ENCODE data around the gene HOXD8. TPM values are rescaled to one million over a fixed set of nuclear protein-coding genes. Genes with fewer than 3 reads are reported as not detected.

Gene HOXD8
- total and polyA plus RNA-seq, 9 of the 15 experiments (the other 6 are each of a cell fraction or from before 2014, with no cell fraction given): 0.04 to 0.15 TPM; not detected in 7

DNA sequence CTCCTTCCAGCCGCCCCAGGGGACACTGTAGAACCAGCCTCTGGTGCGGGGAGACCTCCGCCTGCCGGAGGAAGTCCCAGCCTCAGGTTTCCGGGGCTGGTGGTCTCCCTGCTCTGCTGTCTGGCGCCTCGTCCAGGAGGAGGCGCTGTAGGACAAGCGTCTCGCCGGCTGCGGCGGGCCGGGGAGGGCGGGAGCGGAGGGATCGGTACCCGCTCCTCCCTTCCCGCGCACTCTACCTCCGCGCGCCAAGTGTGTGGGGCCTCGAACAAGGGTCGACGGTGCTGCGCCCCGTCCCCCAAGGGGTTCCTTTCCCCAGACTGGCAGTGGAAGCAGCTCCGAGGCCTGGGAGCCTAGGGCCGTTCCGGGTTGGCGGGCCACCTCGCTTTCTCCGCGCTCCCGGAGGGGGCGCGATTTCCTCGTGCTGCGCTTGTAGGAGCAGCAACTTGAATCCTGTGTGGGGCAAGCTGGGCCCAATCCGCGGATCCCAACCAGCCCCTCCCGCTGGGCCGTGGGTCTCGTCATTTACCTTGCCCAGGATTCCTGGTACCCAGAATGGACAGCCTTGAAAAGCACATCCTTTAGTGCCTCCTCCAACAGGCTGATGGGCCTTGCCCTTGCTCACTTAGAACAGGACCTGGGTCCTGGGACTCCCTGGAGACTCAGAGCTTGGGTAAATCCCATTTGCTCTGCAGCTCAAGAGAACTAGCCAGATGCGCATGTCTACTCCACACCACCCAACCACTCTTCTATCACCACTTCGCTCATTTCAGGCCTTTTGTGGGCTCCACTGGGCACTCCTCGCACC lies 11.2 kb downstream of the HOXD8 start (continued):
- TF ChIP-seq, protein P1, sequence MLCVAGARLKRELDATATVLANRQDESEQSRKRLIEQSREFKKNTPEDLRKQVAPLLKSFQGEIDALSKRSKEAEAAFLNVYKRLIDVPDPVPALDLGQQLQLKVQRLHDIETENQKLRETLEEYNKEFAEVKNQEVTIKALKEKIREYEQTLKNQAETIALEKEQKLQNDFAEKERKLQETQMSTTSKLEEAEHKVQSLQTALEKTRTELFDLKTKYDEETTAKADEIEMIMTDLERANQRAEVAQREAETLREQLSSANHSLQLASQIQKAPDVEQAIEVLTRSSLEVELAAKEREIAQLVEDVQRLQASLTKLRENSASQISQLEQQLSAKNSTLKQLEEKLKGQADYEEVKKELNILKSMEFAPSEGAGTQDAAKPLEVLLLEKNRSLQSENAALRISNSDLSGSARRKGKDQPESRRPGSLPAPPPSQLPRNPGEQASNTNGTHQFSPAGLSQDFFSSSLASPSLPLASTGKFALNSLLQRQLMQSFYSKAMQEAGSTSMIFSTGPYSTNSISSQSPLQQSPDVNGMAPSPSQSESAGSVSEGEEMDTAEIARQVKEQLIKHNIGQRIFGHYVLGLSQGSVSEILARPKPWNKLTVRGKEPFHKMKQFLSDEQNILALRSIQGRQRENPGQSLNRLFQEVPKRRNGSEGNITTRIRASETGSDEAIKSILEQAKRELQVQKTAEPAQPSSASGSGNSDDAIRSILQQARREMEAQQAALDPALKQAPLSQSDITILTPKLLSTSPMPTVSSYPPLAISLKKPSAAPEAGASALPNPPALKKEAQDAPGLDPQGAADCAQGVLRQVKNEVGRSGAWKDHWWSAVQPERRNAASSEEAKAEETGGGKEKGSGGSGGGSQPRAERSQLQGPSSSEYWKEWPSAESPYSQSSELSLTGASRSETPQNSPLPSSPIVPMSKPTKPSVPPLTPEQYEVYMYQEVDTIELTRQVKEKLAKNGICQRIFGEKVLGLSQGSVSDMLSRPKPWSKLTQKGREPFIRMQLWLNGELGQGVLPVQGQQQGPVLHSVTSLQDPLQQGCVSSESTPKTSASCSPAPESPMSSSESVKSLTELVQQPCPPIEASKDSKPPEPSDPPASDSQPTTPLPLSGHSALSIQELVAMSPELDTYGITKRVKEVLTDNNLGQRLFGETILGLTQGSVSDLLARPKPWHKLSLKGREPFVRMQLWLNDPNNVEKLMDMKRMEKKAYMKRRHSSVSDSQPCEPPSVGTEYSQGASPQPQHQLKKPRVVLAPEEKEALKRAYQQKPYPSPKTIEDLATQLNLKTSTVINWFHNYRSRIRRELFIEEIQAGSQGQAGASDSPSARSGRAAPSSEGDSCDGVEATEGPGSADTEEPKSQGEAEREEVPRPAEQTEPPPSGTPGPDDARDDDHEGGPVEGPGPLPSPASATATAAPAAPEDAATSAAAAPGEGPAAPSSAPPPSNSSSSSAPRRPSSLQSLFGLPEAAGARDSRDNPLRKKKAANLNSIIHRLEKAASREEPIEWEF (CRISPR knock-in tag; IDR thresholded peaks at IDR 0.05): no peak
- TF ChIP-seq PHF20 (IDR thresholded peaks at IDR 0.05; ENCODE audit: partially characterized antibody) (peak; percentile 27), MAZ (CRISPR knock-in tag; conservative IDR thresholded peaks at IDR 0.05 in 1 of 2, IDR thresholded peaks at IDR 0.05 in 1 of 2) (peak; percentile 97 to 98), SMAD4 (CRISPR knock-in tag; conservative IDR thresholded peaks at IDR 0.05) (peak; percentile 68)
- TF ChIP-seq, protein P2, sequence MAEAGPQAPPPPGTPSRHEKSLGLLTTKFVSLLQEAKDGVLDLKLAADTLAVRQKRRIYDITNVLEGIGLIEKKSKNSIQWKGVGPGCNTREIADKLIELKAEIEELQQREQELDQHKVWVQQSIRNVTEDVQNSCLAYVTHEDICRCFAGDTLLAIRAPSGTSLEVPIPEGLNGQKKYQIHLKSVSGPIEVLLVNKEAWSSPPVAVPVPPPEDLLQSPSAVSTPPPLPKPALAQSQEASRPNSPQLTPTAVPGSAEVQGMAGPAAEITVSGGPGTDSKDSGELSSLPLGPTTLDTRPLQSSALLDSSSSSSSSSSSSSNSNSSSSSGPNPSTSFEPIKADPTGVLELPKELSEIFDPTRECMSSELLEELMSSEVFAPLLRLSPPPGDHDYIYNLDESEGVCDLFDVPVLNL (CRISPR knock-in tag; IDR thresholded peaks at IDR 0.05; ENCODE audit: low read depth): 0 out of 2 replicates have a peak, but pooled peaks have one; percentile 21
- TF ChIP-seq, protein P3, sequence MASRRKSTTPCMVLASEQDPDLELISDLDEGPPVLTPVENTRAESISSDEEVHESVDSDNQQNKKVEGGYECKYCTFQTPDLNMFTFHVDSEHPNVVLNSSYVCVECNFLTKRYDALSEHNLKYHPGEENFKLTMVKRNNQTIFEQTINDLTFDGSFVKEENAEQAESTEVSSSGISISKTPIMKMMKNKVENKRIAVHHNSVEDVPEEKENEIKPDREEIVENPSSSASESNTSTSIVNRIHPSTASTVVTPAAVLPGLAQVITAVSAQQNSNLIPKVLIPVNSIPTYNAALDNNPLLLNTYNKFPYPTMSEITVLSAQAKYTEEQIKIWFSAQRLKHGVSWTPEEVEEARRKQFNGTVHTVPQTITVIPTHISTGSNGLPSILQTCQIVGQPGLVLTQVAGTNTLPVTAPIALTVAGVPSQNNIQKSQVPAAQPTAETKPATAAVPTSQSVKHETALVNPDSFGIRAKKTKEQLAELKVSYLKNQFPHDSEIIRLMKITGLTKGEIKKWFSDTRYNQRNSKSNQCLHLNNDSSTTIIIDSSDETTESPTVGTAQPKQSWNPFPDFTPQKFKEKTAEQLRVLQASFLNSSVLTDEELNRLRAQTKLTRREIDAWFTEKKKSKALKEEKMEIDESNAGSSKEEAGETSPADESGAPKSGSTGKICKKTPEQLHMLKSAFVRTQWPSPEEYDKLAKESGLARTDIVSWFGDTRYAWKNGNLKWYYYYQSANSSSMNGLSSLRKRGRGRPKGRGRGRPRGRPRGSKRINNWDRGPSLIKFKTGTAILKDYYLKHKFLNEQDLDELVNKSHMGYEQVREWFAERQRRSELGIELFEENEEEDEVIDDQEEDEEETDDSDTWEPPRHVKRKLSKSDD (conservative IDR thresholded peaks at IDR 0.05; ENCODE audit: low read length): 0 out of 2 replicates have a peak, but pooled peaks have one; percentile 22
- TF ChIP-seq, protein P4, sequence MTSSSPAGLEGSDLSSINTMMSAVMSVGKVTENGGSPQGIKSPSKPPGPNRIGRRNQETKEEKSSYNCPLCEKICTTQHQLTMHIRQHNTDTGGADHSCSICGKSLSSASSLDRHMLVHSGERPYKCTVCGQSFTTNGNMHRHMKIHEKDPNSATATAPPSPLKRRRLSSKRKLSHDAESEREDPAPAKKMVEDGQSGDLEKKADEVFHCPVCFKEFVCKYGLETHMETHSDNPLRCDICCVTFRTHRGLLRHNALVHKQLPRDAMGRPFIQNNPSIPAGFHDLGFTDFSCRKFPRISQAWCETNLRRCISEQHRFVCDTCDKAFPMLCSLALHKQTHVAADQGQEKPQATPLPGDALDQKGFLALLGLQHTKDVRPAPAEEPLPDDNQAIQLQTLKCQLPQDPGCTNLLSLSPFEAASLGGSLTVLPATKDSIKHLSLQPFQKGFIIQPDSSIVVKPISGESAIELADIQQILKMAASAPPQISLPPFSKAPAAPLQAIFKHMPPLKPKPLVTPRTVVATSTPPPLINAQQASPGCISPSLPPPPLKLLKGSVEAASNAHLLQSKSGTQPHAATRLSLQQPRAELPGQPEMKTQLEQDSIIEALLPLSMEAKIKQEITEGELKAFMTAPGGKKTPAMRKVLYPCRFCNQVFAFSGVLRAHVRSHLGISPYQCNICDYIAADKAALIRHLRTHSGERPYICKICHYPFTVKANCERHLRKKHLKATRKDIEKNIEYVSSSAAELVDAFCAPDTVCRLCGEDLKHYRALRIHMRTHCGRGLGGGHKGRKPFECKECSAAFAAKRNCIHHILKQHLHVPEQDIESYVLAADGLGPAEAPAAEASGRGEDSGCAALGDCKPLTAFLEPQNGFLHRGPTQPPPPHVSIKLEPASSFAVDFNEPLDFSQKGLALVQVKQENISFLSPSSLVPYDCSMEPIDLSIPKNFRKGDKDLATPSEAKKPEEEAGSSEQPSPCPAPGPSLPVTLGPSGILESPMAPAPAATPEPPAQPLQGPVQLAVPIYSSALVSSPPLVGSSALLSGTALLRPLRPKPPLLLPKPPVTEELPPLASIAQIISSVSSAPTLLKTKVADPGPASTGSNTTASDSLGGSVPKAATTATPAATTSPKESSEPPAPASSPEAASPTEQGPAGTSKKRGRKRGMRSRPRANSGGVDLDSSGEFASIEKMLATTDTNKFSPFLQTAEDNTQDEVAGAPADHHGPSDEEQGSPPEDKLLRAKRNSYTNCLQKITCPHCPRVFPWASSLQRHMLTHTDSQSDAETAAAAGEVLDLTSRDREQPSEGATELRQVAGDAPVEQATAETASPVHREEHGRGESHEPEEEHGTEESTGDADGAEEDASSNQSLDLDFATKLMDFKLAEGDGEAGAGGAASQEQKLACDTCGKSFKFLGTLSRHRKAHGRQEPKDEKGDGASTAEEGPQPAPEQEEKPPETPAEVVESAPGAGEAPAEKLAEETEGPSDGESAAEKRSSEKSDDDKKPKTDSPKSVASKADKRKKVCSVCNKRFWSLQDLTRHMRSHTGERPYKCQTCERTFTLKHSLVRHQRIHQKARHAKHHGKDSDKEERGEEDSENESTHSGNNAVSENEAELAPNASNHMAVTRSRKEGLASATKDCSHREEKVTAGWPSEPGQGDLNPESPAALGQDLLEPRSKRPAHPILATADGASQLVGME (CRISPR knock-in tag; IDR thresholded peaks at IDR 0.05): 0 out of 2 replicates have a peak, but pooled peaks have one; percentile 65
- TF ChIP-seq, protein P5, sequence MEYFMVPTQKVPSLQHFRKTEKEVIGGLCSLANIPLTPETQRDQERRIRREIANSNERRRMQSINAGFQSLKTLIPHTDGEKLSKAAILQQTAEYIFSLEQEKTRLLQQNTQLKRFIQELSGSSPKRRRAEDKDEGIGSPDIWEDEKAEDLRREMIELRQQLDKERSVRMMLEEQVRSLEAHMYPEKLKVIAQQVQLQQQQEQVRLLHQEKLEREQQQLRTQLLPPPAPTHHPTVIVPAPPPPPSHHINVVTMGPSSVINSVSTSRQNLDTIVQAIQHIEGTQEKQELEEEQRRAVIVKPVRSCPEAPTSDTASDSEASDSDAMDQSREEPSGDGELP (CRISPR knock-in tag; IDR thresholded peaks at IDR 0.05; ENCODE audit: borderline replicate concordance): peak; percentile 57; the same call in 1 of the 2 replicates

All from K562 (cell line).